Measurements from ENCODE around the gene CKMT1B.
"Not testable (repeated sequence)": the region's sequence is repeated elsewhere in the genome, so short reads cannot be mapped to it uniquely, and the experiment has no call there.

CKMT1B gene

DNA sequence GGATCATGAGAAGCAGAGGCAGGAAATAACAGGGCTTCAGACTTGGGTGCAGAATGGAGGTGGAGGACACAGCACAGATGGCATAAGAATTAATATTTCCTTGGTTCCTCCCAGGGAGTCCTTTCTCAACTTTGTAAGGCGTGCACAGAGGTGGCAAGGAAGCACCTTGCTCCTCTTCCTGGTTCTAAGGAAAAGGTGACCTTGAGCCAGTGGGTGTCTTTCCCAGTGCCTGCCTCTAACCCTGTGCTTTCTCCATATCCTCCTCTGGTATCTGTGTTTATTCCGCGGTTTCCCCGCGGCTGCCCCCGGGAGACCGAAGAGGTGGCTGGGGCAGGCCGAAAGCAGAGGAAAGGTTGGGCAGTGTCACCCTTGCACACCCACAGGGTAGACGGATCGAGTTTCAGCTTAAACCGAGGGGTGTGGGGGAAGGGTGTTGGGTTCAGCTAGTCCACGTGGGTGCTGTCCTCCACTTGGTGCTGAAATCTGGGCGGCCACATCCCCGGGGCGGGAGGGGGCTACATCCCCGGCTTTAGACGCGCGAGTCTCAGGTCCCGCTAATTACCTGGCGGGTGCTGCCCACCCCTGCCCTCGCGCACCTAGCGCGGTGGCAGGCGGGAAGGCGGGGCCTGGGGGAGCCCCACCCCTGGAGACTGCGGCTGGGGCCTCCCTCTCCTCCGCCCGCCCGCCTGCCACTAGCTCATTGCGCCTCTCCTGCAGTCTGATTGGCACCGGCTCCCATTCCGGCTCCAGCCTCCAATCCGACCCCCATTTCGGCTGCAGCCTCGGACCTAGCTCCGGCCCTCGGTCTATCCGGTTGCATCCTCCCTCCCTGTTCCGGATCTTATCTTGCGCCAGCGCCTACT lies at the start of gene CKMT1B:
Gene CKMT1B (plus strand): TSS at position 700 of the 863 bp plus-strand sequence. CDS start 192 bp downstream, outside the sequence.
- DNase-seq (ENCODE audit: low read depth): not testable (repeated sequence)

GRCh38 chr15:43544266-43544665 lies 49.6 kb upstream of the CKMT1B start:
- DNase-seq (ENCODE audit: low read depth): no peak

GRCh38 chr15:43545426-43545825 lies 48.4 kb upstream of the CKMT1B start:
- no peak for DNase-seq (ENCODE audit: low read depth)

- no peak for DNase-seq (ENCODE audit: low read depth)
Observed at GRCh38 chr15:43547539-43547938, 46.3 kb upstream of the CKMT1B start.

DNA sequence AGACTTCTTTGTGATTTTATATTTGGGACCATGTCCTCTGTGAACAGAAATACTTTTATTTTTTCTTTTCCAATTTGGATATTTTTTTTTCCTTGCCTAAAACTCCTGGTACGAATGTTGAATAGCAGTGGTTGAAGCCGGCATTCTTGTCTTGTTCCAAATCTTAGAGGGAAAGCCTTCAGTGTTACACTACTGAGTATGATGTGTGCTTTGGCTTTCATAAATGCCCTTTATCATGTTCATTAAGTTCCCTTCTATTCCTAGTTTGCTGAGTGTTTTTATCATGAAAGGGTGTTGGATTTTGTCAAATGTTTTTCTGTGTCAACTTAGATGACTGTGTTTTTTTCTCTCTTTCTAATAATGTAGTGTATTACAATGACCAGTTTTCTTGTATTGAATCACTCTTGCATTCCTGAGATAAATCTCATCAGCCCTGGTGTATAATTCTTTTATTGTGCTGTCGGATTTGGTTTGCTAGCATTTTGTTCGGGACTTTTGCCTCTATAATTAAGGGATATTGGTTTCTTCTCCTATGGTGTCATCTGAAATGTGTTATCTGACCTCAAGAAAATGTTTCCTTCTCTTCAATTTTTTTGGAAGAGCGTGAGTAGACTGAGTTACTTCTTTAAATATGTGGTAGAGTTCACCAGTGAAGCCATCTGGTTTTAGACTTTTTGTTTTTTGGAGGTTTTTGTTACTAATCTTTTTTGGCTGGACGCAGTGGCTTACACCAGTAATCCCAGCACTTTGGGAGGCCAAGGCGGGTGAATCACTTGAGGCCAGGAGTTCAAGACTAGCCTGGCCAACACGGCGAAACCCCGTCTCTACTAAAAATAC lies 43.1 kb upstream of the CKMT1B start:
- DNase-seq (ENCODE audit: low read depth): no peak

- DNase-seq (ENCODE audit: low read depth): no peak
Observed at GRCh38 chr15:43552256-43552655, 41.6 kb upstream of the CKMT1B start.

DNA sequence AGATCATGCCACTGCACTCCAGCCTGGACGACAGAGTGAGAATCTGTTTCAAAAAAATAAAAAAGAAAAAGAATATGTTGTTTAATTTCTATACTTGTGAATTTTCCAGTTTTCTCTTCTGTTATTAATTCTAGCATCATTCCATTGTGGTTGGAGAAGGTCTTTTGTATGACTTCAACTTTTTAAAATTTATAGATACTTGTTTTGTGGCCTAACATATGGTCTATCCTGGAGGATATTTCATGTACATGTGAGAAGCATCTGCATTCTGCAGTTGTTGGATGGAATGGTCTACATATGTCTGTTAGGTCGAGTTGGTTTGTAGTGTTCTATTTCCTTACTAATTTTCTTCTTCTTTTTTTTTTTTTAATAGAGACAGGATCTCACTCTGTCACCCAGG lies 40.8 kb upstream of the CKMT1B start:
- no peak for DNase-seq (ENCODE audit: low read depth)

DNA sequence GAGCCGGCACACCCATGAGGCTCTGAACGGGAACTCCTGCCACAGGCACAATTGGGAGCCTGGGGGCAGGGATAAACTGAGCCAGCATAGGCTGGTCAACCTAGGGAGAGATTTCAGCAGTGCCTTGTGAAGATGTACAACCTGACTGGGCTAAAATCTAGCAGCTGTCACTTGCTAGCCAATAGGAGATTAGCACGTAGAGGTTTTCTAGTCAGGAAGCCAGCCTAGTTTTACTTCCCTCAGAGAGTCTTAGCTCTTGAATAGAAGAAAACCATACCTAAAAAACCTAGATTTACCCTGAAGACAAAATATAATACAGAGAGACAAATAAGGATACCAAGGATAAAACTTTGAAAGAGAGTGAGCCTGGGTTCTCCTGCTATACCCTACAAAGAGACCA lies 31.1 kb upstream of the CKMT1B start:
- DNase-seq (ENCODE audit: low read depth): not testable (repeated sequence)

DNA sequence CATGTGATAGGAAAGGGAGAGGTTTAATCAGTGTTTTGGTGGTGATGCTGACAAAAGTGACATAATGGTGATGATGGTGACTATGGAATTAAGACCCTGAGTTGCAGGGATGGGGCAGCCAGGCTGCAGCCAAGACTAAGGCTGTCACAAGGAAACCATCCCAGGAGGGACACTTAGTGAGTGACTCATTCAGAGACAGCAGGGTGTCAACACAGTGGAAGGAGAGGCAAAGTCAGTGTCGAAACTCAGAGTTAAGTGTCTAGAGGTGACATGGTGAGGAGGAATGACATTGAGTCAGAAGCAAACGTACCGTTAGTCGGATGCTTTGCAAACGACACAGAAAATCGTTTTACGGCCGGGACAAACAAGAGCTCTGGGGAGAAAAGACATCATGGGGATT lies 30.0 kb upstream of the CKMT1B start:
- DNase-seq (ENCODE audit: low read depth): not testable (repeated sequence)

GRCh38 chr15:43566615-43567014 lies 27.2 kb upstream of the CKMT1B start:
- not testable (repeated sequence) for DNase-seq (ENCODE audit: low read depth)

DNA sequence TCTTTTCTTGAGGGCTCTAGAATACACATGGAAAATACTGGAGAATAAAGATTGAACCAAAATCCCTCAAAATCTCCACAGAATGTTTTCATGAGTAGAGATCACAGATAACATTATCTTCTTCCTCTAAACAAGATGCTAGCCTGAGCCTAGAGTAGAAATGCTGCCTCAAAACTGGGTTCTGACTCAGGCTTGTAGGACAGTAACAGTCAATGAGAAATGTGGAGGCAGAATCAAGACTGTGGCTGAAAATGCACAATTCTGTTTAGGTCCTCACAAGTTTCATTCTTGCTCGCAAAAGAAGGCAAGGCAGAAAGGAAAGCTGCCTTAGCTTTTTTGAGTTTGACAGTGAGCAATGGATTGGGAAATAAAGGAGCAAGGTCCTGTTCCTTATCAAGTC lies 19.2 kb upstream of the CKMT1B start:
- DNase-seq (ENCODE audit: low read depth): not testable (repeated sequence)

DNA sequence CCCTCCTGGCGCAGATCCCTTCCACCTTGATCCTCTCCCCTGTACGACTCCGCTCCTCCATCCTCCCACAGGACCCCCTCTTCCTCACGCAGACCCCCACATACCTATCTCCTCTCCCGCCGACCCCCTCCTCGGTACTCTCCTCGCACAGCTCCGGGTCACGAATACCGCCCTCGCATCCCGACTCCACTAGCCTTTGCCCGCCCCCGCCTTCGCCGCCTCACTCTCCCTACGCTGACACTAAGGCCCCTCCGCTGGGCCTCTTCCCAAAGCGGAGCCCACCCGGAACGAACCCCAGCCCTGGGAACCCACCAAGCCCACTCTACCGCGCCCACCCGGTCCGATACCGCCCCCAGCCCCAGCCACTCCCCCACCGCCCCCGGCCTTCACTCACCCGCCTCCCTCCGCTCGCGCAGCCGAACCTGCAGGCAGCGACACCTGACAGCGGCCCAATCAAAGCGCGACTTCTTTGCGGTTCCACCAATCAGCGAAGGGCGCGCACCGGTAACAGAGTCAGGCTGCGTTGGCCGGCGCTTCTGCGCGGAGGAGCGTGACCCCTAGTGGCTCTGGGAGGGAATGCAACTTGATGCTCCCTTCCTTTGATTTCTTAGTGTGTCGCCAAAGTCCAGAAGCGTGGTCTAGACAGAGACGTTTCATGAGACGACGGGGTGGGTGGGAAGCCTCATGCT lies 3.9 kb upstream of the CKMT1B start, which contains the start of gene PPIP5K1:
Gene PPIP5K1 (minus strand): TSS at position 431 of the 689 bp plus-strand sequence. CDS start 5,704 bp downstream, outside the sequence.
- DNase-seq (ENCODE audit: low read depth): not testable (repeated sequence)

DNA sequence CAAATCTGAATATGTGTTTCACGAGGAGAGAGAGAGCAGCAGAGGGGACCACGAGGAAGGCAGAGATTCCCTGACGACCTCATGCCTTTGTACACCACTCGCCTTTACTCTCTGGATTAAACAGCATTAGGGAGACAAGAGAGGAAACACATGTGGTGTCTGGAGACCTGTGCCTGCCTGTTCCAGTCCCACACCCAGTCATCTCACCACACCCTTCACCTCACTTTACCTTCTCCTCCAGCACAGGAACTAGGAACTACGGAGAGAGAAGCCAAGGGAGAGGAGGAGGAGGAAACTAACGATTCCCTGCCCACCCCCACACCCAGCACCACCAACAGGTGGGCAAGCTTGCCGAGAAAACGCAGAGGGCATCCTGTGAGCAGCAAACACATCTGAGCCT lies 986 bp upstream of the CKMT1B start:
- not testable (repeated sequence) for DNase-seq (ENCODE audit: low read depth)

- DNase-seq (ENCODE audit: low read depth): not testable (repeated sequence)
Observed at GRCh38 chr15:43599131-43599530, 5.3 kb downstream of the CKMT1B start.

DNA sequence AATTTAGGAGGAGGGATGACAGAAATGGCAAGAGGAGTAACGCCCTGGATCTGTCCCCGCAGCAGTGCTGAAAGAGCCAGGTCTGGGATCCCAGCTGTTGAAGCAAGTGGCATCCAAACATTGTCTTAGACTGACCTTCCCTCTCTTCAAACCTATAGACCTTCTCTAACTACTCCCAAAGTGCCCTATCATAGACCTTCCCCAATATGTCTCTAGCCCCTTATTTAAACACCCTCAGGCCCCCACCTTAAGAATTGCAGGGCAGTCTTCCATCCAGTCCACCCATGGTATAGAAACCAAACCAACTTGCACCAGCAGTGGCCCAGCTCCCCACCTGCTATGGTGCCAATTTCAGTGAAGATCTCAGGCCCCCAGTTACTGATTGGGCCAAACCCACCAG lies 6.4 kb downstream of the CKMT1B start:
- DNase-seq (ENCODE audit: low read depth): not testable (repeated sequence)

GRCh38 chr15:43602233-43602632 lies 8.4 kb downstream of the CKMT1B start:
- not testable (repeated sequence) for DNase-seq (ENCODE audit: low read depth)

- not testable (repeated sequence) for DNase-seq (ENCODE audit: low read depth)
Observed at GRCh38 chr15:43617750-43618149, 23.9 kb downstream of the CKMT1B start.

- not testable (repeated sequence) for DNase-seq (ENCODE audit: low read depth)
Observed at GRCh38 chr15:43618700-43619099, 24.9 kb downstream of the CKMT1B start, which contains the start of gene STRC. Gene STRC (minus strand): TSS chr15:43618800. CDS start chr15:43618722, 78 bp downstream.

DNA sequence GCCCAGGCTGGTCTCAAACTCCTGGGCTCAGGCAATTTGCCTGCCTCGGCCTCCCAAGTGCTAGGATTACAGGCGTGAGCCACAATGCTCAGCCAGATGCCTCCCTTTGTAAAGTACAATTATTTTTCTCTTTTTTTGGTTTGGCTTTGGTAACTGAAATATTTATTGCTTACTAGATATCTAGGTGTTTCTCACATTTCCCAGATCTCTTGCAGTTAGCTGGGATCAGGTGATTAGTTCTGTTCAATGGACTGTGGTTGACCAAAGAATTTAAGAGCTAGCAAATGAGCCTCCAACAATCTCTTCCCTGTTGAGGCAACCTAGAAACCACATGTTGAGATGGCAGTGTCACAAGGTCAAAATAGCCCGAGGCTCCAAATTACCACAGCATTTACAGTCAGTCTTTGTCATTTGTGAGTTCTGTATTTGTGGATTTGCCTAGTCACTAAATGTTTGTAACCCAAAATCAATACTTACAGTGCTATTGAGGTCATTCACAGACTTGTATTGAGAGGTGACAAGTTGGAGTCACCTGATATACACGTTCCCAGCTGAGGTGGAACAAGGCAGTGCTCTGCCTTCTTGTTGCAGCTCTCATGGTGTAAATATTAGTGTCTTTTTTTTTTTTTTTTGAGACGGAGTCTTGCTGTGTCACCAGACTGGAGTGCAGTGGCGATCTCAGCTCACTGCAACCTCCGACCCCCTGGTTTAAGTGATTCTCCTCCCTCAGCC lies 28.4 kb downstream of the CKMT1B start:
- DNase-seq (ENCODE audit: low read depth): not testable (repeated sequence)

DNA sequence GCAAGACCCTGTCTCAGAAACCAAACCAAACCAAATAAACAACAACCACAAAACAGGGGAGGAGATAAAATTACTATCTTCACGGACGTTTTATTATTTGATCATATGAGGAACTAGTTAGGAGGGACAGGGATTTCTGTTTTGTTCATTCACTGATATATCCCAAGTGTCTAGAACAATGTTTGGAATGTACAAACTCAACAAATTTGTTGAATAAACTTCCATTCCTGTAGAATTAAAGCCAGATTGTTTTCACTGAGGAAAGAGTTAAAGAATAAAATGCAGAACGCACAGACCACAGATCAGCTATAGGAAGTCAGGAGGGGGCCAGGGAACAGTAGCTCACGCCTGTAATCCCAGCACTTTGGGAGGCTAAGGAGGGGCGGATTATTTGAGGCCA lies 31.3 kb downstream of the CKMT1B start:
- DNase-seq (ENCODE audit: low read depth): no peak

DNA sequence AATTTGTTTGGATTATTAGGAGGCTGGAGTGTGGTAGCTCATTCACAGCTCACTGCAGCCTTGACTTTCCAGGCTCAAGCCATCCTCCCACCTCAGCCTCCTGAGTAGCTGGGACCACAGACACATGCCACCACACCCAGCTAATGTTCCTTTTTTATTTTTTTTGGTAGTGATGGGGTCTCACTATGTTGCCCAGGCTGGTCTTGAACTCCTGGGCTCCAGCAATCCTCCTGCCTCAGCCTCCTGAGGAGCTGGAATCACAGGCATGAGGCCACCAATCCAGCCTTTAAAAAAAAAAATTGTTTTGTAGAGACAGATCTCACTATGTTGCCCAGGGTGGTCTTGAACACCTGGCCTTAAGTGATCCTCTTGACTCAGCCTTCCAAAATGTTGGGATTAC lies 33.1 kb downstream of the CKMT1B start:
- DNase-seq (ENCODE audit: low read depth): not testable (repeated sequence)
